BE2C (cell line): ENCODE data around the gene HADH.

Experiments
- DNase-seq: peaks from one replicate; pipeline ENCODE4 v3.0.0-alpha.2; 2020
- H3K27me3 ChIP-seq: fragments of 250-450 bp; sonication (Bioruptor Pico); 2 replicates; pipeline ENCODE4 v1.5.1; 2020; ENCODE audit warnings: mild to moderate bottlenecking
- H3K36me3 ChIP-seq: fragments of 250-450 bp; sonication (Bioruptor Pico); 2 replicates; pipeline ENCODE4 v1.5.1; 2020; ENCODE audit warnings: mild to moderate bottlenecking
- H3K4me1 ChIP-seq: fragments of 250-450 bp; sonication (Bioruptor Pico); 2 replicates; pipeline ENCODE4 v1.5.1; 2020
- H3K4me3 ChIP-seq: 2 replicates; pipeline ENCODE4 v1.5.1; 2011; ENCODE audit warnings: low read depth, low read length
- H3K9me3 ChIP-seq: fragments of 250-450 bp; sonication (Bioruptor Pico); 2 replicates; pipeline ENCODE4 v1.5.1; 2020
- CTCF ChIP-seq: IDR thresholded peaks from 2 replicates; pipeline ENCODE4 v1.5.1; 2012; ENCODE audit warnings: mild to moderate bottlenecking, low read depth, low read length

Gene HADH

GRCh38 chr4:108036213-108036612 is 46.5 kb downstream of the HADH start:
- no peak for DNase-seq
- no peaks in the 10 kb centered on the region for H3K4me1 ChIP-seq
- peaks cover 8% of the 10 kb centered on the region for H3K36me3 ChIP-seq
- no peak for TF ChIP-seq CTCF
- H3K4me3 ChIP-seq: no peak overlapping the region
- no peaks in the 10 kb centered on the region for H3K9me3 ChIP-seq
- H3K27me3 ChIP-seq: no peaks in the 10 kb centered on the region

- H3K36me3 ChIP-seq: peaks cover 8% of the 10 kb centered on the region
- DNase-seq: no peak
- H3K9me3 ChIP-seq: no peaks in the 10 kb centered on the region
- H3K27me3 ChIP-seq: no peaks in the 10 kb centered on the region
- no peaks in the 10 kb centered on the region for H3K4me1 ChIP-seq
- no peak for TF ChIP-seq CTCF
- no peak overlapping the region for H3K4me3 ChIP-seq
Measured at GRCh38 chr4:108037884-108038283, 48.2 kb downstream of the HADH start.

GRCh38 chr4:108042927-108043326 is 53.2 kb downstream of the HADH start:
- no peaks in the 10 kb centered on the region for H3K4me1 ChIP-seq
- DNase-seq: no peak
- H3K9me3 ChIP-seq: no peaks in the 10 kb centered on the region
- TF ChIP-seq CTCF: no peak
- H3K27me3 ChIP-seq: no peaks in the 10 kb centered on the region
- H3K36me3 ChIP-seq: no peaks in the 10 kb centered on the region
- H3K4me3 ChIP-seq: no peak overlapping the region

- Histone ChIP-seq H3K4me1 (no peaks in the 10 kb centered on the region), H3K36me3 (no peaks in the 10 kb centered on the region), H3K27me3 (no peaks in the 10 kb centered on the region), H3K4me3 (no peak overlapping the region), H3K9me3 (no peaks in the 10 kb centered on the region)
- DNase-seq: no peak
- no peak for TF ChIP-seq CTCF
Measured at GRCh38 chr4:108043526-108043925, 53.8 kb downstream of the HADH start.

GRCh38 chr4:108044951-108045686 is 55.4 kb downstream of the HADH start:
- Histone ChIP-seq H3K4me1 (no peaks in the 10 kb centered on the region), H3K27me3 (no peaks in the 10 kb centered on the region), H3K4me3 (no peak overlapping the region), H3K36me3 (no peaks in the 10 kb centered on the region), H3K9me3 (no peaks in the 10 kb centered on the region)
- TF ChIP-seq CTCF: no peak
- no peak for DNase-seq

- Histone ChIP-seq H3K4me1 (no peaks in the 10 kb centered on the region), H3K36me3 (no peaks in the 10 kb centered on the region), H3K27me3 (no peaks in the 10 kb centered on the region), H3K9me3 (no peaks in the 10 kb centered on the region), H3K4me3 (no peak overlapping the region)
- DNase-seq: no peak
- TF ChIP-seq CTCF: no peak
Measured at GRCh38 chr4:108045687-108046024, 56.0 kb downstream of the HADH start.
